ENCODE data around the gene MEOX1.

GRCh38 chr17:43603321-43603720, 58.4 kb downstream of the MEOX1 start:
- TF ChIP-seq CTCF (IDR thresholded peaks at IDR 0.05) (no peak), POLR2A (IDR thresholded peaks at IDR 0.05) (no peak)
